ENCODE data around the gene FOXO3. TPM values are rescaled to one million over a fixed set of nuclear protein-coding genes. Genes with fewer than 3 reads are reported as not detected.

Gene FOXO3
- polyA plus RNA-seq, 1 of the 3 experiments (the other 2 are of a cell fraction) = 8.1 TPM

DNA sequence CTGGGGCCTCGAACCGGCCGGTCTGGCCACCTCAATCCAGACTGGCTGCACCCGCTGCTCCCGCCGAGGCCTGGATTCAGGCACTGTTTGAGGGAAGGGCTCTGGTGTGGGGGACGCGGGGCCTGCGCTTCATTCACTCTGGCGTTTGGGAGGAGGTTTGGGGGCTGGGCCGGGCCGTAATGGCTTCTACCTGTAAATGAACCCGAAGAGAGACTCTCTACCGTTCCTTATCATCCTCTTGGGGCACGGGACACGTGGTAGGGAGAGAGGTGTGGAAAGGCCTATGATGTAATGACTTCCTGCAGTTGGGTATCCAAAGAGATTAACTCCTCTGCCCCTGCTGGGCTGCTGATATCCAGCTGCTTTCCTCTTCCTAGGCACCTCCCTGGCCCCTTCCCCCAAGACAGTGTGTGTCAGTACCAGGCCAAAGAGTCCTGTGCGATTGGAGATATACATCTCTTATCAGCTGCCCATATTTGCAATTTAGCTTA, 1.8 kb downstream of the FOXO3 start (continued):
- TF ChIP-seq USF1 (IDR thresholded peaks at IDR 0.05; ENCODE audit: borderline replicate concordance, low read depth) = peak; percentile 82
- TF ChIP-seq JUND (IDR thresholded peaks at IDR 0.05) = no peak
- no peak for TF ChIP-seq POLR2AphosphoS5 (IDR thresholded peaks at IDR 0.05; ENCODE audit: low read depth, low read length)
- no peak for TF ChIP-seq TAF1 (IDR thresholded peaks at IDR 0.05; ENCODE audit: borderline replicate concordance, low read depth, low read length)
- peak; percentile 96 for TF ChIP-seq MXI1 (IDR thresholded peaks at IDR 0.05; ENCODE audit: low read depth, low read length)
- TF ChIP-seq GATA2 (CRISPR knock-in tag; IDR thresholded peaks at IDR 0.05) = peak; percentile 54
- TF ChIP-seq REST (IDR thresholded peaks at IDR 0.05; ENCODE audit: low read depth, low read length) = no peak
- TF ChIP-seq, protein P1, sequence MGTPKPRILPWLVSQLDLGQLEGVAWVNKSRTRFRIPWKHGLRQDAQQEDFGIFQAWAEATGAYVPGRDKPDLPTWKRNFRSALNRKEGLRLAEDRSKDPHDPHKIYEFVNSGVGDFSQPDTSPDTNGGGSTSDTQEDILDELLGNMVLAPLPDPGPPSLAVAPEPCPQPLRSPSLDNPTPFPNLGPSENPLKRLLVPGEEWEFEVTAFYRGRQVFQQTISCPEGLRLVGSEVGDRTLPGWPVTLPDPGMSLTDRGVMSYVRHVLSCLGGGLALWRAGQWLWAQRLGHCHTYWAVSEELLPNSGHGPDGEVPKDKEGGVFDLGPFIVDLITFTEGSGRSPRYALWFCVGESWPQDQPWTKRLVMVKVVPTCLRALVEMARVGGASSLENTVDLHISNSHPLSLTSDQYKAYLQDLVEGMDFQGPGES (IDR thresholded peaks at IDR 0.05; ENCODE audit: low read depth, low read length) = no peak
- no peak for TF ChIP-seq MEF2A (IDR thresholded peaks at IDR 0.05; ENCODE audit: borderline replicate concordance, low read depth)
- TF ChIP-seq, protein P2, sequence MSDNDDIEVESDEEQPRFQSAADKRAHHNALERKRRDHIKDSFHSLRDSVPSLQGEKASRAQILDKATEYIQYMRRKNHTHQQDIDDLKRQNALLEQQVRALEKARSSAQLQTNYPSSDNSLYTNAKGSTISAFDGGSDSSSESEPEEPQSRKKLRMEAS (IDR thresholded peaks at IDR 0.05; ENCODE audit: low read depth) = peak; percentile 95
- no peak for TF ChIP-seq YY1 (IDR thresholded peaks at IDR 0.05; ENCODE audit: low read depth)
- TF ChIP-seq EP300 (IDR thresholded peaks at IDR 0.05; ENCODE audit: borderline replicate concordance in 1 of 2, low read depth in 1 of 2, low read length in 1 of 2) = 0 out of 4 replicates have a peak, but pooled peaks of 1 of the 2 experiments have one; percentile 17
- TF ChIP-seq ELF1 (IDR thresholded peaks at IDR 0.05) = no peak
- TF ChIP-seq RCOR1 (IDR thresholded peaks at IDR 0.05; ENCODE audit: low read length) = no peak
- TF ChIP-seq GABPA (IDR thresholded peaks at IDR 0.05; ENCODE audit: low read depth) = no peak
- TF ChIP-seq, protein P3, sequence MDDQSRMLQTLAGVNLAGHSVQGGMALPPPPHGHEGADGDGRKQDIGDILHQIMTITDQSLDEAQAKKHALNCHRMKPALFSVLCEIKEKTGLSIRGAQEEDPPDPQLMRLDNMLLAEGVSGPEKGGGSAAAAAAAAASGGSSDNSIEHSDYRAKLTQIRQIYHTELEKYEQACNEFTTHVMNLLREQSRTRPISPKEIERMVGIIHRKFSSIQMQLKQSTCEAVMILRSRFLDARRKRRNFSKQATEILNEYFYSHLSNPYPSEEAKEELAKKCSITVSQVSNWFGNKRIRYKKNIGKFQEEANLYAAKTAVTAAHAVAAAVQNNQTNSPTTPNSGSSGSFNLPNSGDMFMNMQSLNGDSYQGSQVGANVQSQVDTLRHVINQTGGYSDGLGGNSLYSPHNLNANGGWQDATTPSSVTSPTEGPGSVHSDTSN (IDR thresholded peaks at IDR 0.05) = no peak
- TF ChIP-seq FOXJ3 (CRISPR knock-in tag; IDR thresholded peaks at IDR 0.05) = no peak
- TF ChIP-seq TEAD4 (IDR thresholded peaks at IDR 0.05; ENCODE audit: borderline replicate concordance, insufficient read depth) = no peak
- no peak for TF ChIP-seq RFX5 (IDR thresholded peaks at IDR 0.05; ENCODE audit: low read length)
- TF ChIP-seq CHD2 (IDR thresholded peaks at IDR 0.05; ENCODE audit: low read length, partially characterized antibody) = peak; percentile 56
- no peak for TF ChIP-seq NFIC (IDR thresholded peaks at IDR 0.05; ENCODE audit: borderline replicate concordance)
- TF ChIP-seq FOSL2 (IDR thresholded peaks at IDR 0.05; ENCODE audit: borderline replicate concordance, low read depth) = no peak

Measured in SK-N-SH (cell line).